ENCODE results near the gene ME1.

ME1 gene

DNA sequence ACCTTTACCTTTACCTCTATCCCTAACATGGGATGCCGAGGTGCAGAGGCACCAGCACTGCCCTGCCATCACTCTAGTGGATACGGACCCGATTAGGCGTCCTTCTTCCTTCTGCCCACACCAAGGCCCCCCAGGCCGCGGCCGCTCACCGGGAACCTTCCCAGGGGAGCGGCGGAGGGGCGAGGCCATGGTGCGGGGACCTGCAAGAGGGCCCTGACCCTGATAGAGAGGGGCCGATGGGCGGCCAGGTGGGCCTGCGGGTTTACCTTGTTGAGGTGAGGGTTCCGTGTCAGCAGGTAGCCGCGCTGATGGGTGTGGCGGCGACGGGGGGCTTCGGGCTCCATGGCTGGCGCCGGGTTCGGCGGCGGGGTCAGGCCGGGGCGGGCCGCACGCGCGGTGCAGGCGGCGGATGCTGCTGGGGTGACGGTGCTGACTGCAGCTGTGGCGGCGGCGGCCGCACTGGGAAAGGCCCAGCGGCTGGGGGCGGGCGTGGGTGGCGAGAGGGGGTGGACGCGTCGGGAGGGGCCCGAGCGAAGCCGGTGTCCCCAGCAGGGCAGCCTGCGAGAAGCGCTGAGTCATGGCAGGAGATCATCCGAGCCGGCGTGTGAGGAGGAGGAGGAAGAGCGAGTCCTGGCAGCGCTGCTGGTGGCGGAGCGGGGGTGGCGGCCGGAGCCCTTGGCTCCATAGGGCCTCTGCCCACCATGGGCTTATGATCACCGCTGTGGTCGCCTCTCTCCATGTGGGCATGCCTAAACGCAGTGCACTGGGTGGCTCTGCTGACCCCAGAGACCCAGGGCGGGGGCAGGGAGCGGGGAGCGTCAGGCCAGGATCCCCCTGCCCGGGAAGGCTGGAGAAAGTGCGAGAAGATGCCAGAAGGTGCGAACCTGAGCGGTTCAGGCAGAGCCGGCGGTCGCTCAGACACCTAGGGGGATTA, at the start of gene ME1:
TSS of gene ME1 (minus strand) at position 441 of the 934 bp plus-strand sequence. CDS start at position 344, 97 bp downstream.
- peak; percentile 17 for DNase-seq (ENCODE audit: low read depth, low spot score)
- TF ChIP-seq, protein P1, sequence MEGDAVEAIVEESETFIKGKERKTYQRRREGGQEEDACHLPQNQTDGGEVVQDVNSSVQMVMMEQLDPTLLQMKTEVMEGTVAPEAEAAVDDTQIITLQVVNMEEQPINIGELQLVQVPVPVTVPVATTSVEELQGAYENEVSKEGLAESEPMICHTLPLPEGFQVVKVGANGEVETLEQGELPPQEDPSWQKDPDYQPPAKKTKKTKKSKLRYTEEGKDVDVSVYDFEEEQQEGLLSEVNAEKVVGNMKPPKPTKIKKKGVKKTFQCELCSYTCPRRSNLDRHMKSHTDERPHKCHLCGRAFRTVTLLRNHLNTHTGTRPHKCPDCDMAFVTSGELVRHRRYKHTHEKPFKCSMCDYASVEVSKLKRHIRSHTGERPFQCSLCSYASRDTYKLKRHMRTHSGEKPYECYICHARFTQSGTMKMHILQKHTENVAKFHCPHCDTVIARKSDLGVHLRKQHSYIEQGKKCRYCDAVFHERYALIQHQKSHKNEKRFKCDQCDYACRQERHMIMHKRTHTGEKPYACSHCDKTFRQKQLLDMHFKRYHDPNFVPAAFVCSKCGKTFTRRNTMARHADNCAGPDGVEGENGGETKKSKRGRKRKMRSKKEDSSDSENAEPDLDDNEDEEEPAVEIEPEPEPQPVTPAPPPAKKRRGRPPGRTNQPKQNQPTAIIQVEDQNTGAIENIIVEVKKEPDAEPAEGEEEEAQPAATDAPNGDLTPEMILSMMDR (IDR thresholded peaks at IDR 0.05; ENCODE audit: insufficient read depth, low read length, missing control alignments), result no peak
- peak within 1 kb of the TSS; percentile 69 for H3K4me3 ChIP-seq (ENCODE audit: low read depth, low read length)
- CTCF ChIA-PET, result interaction anchor here (1.3 to 18.3 kb wide), 3 partner anchors 12 to 364 kb away, joined by 4 to 305 read pairs (median 12); partner anchors contain the start of gene PRSS35
- POLR2A ChIA-PET, result no interaction called here

DNA sequence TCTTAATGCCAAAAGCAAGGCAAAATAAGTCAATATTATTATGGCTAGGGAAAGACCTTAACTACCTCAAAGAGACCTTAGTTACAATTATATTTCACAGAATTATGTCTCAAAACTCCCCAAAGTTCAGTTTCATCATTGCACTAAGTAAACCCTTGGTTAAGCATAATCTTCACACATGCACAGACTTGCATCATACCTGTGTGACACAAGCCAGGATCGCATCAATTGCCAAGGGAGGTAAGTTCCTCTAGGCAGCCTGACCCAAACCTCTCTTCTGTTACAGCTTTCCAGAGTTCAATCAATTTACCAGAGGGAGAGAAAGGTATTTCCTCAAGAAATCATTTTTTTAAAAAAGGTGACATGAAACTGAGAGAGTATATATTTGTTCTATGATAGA, 49.6 kb upstream of the ME1 start:
- H3K4me3 ChIP-seq (ENCODE audit: low read depth, low read length), result no peak overlapping the region
- TF ChIP-seq, protein P1 (IDR thresholded peaks at IDR 0.05; ENCODE audit: insufficient read depth, low read length, missing control alignments), result no peak
- DNase-seq (ENCODE audit: low read depth, low spot score), result no peak
- ChIA-PET POLR2A (no interaction called here), CTCF (interaction anchor here (0.7 to 1.4 kb wide), 3 partner anchors 31 to 415 kb away, joined by 3 to 5 read pairs (median 3); partner anchors contain the start of genes PRSS35 and UBE3D)

DNA sequence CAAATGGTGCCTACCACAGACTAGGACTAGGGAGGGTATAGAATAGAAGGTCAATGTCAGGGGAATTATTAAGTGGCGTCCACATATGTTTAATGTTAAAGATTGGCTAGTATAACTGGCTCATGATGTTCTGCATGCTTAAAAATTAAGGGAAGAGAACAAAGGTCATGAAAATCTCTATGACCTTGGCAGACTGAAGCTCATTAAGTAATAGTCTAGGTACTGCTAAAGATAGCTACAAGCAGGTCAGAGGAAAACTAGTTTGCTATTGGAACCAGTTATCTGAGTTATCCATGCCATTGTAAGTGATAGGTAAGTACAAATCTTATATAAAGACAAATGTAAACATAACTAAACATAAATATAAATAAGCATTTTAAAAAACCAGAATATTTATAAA, 48.5 kb upstream of the ME1 start:
- TF ChIP-seq, protein P1 (IDR thresholded peaks at IDR 0.05; ENCODE audit: insufficient read depth, low read length, missing control alignments), result no peak
- CTCF ChIA-PET, result interaction anchor here (1.1 to 1.4 kb wide), 2 partner anchors 32 to 414 kb away, joined by 3 to 5 read pairs; partner anchors contain the start of genes PRSS35 and UBE3D

DNA sequence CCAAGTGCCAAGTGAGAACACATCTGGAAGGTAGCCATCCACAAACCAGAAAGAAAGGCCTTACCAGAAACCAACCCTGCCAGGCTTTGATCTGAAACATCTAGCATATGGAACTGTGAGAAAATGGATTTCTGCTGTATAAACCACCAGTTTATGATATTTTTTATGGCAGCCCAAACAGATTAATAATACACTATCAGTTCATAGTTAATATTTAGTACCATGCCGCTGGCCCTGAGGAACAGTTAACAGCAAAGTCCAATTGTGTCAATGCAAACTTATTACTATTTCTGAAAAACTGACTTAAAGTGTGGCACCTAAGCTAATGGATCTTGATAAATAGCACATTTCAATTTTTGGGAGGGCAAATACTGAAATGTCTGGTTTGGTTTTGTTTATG, 46.1 kb upstream of the ME1 start:
- no peak overlapping the region for H3K4me3 ChIP-seq (ENCODE audit: low read depth, low read length)
- POLR2A ChIA-PET, result no interaction called here
- CTCF ChIA-PET, result interaction anchor here (1.2 to 1.7 kb wide), 2 partner anchors 35 to 38 kb away, joined by 4 to 5 read pairs; partner anchors contain the start of gene PRSS35
- no peak for DNase-seq (ENCODE audit: low read depth, low spot score)
- TF ChIP-seq, protein P1 (IDR thresholded peaks at IDR 0.05; ENCODE audit: insufficient read depth, low read length, missing control alignments), result no peak

More for the DNA sequence above, 48.5 kb upstream of the ME1 start:
- DNase-seq (ENCODE audit: low read depth, low spot score), result no peak
- POLR2A ChIA-PET, result no interaction called here
- no peak overlapping the region for H3K4me3 ChIP-seq (ENCODE audit: low read depth, low read length)

DNA sequence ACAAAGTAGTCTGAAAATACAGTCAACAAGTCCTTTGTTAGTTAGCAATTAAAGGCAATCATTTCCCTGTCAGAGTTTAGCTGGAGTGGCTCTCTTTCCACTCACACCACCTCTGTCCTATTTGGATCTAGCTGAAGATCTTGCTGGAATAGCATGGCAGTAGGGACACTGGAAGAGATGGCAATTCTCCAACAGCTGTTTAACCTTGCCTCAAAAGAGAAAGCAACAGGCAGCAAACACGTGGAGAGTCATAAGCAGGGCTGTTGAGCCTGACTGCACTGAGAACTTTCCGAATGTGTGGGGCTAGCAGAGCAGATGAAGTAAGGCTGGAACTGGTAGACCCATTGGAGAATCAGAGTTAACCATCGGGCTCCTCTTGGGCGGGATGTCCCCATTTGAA, 43.5 kb upstream of the ME1 start:
- no peak for DNase-seq (ENCODE audit: low read depth, low spot score)
- ChIA-PET CTCF (interaction anchor here (1.4 kb wide), 1 partner anchor 39 kb away, joined by 3 read pairs; no protein-coding TSS in a partner anchor), POLR2A (no interaction called here)
- TF ChIP-seq, protein P1 (IDR thresholded peaks at IDR 0.05; ENCODE audit: insufficient read depth, low read length, missing control alignments), result no peak
- no peak overlapping the region for H3K4me3 ChIP-seq (ENCODE audit: low read depth, low read length)

DNA sequence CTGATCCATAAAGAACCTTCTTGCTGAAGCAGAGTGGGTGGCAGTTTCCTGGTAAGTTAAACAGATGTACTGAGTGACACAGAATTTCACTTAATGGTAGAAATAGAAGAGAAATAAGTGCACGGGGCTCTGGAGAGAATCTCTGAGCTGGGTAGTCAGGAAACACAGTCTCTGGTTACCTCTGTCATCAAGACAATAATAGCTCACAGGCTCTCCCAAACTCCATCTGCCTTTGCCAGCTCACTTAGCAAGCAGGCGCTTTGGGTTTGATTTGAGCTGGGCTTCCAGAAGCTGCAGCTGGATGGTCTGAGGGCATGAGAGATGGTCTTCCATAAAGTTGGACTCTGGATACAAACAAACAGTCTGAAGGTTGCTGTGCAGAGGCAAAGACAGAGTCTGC, 41.9 kb upstream of the ME1 start:
- ChIA-PET CTCF (no interaction called here), POLR2A (interaction anchor here (0.5 to 0.9 kb wide), 2 partner anchors 11 to 290 kb away, joined by 3 read pairs; no protein-coding TSS in a partner anchor)
- H3K4me3 ChIP-seq (ENCODE audit: low read depth, low read length), result no peak overlapping the region
- DNase-seq (ENCODE audit: low read depth, low spot score), result no peak
- TF ChIP-seq, protein P1 (IDR thresholded peaks at IDR 0.05; ENCODE audit: insufficient read depth, low read length, missing control alignments), result no peak

Data from AG04449 (cell line).